Hypothalamus (tissue), 51 donors: Measurements from ENCODE around the gene UCK2.
A peak's percentile ranks its signal among the peaks of the same experiment; 100 is the strongest.
"Not testable (repeated sequence)": the region's sequence is repeated elsewhere in the genome, so short reads cannot be mapped to it uniquely, and the experiment has no call there.

Experiments
- DNase-seq, 51 donors: peaks; one replicate each; lab custom pipeline; 2025; lab: John Stamatoyannopoulos, UW

Gene UCK2

DNA sequence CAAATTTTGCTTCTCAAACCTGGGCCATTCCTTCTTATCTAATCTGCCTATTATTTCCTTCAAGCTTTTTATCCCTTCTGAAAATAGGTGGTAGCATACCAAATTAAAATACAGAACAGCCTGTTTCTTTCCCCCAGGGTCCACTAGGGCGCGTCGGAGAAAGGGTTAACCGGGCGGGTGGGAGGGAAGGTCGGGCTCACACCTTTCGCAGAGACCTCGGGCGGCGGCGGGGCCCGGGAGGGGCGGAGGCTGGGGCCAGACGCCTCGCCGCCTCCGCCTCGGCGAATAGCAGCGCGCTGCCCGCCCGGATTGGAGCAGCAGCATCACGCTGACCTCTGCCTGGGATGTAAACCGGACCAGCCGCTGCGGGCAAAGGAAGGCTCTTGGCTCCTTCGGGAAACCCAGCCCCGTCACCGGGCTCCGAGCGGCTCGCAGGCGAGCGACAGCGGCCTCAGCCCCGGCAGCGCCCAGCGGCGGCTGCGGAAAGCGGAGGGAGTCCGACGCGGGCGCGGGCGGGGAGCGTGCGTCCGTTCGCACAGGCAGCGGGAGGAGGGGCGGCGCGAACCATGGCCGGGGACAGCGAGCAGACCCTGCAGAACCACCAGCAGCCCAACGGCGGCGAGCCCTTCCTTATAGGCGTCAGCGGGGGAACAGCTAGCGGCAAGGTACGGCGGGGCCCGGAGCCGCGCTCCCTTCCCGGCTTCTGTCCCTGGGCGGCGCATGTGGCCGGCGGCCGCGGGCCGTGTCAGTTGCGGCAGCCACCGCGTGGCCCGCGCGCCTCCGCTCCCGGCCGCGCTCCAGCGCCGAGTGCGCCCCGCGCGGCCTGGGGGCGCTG, at the start of gene UCK2:
UCK2 (plus strand) TSS at position 347 of the 835 bp plus-strand sequence; CDS start at position 567, 220 bp downstream.
- DNase-seq = peak in 50 of 51 donors; percentile 29 to 90 (median 70)

DNA sequence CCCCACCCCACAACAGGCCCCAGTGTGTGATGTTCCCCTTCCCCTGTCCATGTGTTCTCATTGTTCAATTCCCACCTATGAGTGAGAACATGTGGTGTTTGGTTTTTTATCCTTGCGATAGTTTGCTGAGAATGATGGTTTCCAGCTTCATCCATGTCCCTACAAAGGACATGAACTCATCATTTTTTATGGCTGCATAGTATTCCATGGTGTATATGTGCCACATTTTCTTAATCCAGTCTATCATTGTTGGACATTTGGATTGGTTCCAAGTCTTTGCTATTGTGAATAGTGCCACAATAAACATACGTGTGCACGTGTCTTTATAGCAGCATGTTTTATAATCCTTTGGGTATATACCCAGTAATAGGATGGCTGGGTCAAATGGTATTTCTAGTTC, 49.2 kb upstream of the UCK2 start:
- DNase-seq = not testable (repeated sequence)

DNA sequence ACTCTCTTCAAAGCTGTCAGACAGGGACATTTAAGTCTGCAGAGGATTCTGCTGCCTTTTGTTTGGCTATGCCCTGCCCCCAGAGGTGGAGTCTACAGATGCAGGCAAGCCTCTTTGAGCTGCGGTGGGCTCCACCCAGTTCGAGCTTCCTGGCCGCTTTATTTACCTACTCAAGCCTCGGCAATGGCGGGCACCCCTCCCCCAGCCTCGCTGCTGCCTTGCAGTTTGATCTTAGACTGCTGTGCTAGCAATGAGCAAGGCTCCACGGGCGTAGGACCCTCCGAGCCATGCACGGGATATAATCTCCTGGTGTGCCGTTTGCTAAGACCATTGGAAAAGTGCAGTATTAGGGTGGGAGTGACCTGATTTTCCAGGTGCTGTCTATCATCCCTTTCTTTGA, 43.9 kb upstream of the UCK2 start:
- not testable (repeated sequence) for DNase-seq

GRCh38 chr1:165787741-165788140, 39.7 kb upstream of the UCK2 start:
- no peak for DNase-seq

DNA sequence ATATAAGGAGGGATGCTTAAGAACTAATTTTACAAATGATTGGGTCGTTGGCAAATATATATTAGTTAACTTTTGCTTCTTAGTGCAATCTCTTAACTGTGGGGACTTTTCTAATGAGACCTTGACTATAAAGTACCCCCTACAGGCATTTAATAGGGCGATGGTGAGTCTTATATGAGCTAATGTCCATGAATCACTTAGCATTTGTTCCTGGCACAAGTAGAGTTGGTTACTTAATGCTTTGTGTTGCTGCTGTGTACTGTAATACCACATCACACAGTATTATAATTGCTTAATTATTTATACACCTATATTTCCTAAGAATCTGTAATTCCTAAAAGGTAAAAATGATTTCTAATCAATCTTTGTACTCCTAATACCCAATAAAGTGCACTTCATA, 33.5 kb upstream of the UCK2 start:
- DNase-seq = no peak

GRCh38 chr1:165795894-165796293, 31.5 kb upstream of the UCK2 start:
- no peak for DNase-seq

GRCh38 chr1:165799387-165799786, 28.0 kb upstream of the UCK2 start:
- no peak for DNase-seq

- not testable (repeated sequence) for DNase-seq
These were observed 22.9 kb upstream of the UCK2 start for GRCh38 chr1:165804513-165804912.

DNA sequence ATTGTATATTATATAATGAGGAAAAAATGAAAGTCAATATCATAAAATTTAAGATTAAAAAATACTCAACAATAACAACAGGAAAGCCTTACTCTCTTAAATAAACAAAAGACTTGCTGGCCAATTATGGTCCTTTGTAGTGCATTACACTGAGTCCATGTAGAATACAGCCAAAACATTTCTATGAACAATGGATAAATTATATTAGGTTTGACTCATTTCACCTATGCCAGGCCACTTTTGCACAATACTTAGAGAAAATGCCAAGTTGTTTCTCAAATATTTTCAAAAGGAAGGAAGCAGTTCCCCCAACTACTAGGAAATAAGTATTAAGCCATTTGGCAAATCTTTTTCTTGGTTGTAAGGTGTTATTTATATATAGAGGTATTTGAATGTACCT, 19.8 kb upstream of the UCK2 start:
- no peak for DNase-seq

GRCh38 chr1:165815725-165816124, 11.7 kb upstream of the UCK2 start:
- no peak for DNase-seq

GRCh38 chr1:165816157-165816556, 11.3 kb upstream of the UCK2 start:
- no peak for DNase-seq

- DNase-seq = no peak
These were observed 10.5 kb upstream of the UCK2 start for GRCh38 chr1:165816826-165817497.

DNA sequence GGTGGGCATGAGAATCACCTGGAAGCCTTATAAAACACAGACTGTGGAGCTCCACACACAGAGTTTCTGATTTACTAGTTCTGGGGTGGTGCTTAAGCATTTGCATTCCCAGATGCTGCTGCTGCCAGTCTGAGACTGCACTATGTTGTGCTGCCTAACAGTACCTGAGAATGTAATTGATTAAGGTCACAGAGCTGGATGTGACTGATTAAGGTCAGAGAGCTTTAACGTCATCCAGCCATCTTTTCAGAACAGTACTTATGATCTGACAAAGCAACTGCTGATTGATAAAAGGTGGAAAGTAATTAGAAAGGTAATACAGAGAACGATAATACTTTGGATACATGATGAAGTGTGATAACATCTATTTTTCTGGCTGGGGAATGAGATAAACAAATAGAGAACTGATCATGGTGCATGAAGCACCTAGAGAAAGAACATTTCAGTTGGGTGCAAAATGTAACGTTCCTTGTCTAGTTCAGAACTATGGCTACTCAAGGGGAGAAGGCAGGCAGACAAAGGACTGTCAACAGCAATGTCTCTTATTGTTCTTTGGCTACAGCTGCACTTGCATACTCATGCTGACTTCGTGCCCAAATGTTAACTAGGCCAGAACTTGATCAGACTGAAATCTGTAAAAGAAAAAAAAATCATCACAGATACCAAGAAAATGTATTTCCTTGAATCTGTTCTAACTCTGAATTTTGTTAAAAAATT, 3.7 kb upstream of the UCK2 start:
- no peak for DNase-seq

- DNase-seq = no peak
These were observed 3.2 kb upstream of the UCK2 start for GRCh38 chr1:165824269-165824643.

GRCh38 chr1:165826565-165827267, 698 bp upstream of the UCK2 start:
- peak in 1 of 51 donors; percentile 41 for DNase-seq

DNA sequence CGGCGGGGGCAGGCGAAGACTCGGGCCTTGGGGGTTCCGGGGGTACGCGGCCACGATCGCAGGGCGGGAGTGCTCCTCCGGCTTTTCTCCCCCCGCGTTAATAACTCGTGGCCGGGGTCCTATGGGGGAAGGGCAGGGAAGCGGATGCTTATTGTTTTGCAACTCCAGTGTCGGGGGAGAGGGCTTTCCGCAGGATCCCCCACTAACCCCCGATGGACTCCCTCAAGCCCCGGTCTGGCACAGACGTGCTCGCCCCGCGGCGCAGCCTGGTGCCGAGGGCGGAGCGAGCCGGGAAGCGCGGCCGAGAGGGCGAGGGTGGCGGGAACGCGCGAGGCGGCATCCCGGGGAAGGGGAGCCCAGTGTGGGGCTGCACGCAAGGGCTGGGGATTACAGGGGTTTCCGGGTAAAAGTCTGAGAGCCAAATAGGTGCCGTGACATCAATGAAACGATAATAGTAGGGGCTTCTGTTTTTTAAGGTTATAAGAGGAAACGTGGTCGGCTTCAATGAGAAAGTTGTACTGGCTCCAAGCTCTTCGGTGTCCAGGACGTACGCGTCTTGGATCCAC, 772 bp downstream of the UCK2 start:
- DNase-seq = peak in 43 of 51 donors; percentile 7 to 84 (median 59)

GRCh38 chr1:165828669-165829329, 1.4 kb downstream of the UCK2 start:
- DNase-seq = peak in 40 of 51 donors; percentile 4 to 75 (median 25)

DNA sequence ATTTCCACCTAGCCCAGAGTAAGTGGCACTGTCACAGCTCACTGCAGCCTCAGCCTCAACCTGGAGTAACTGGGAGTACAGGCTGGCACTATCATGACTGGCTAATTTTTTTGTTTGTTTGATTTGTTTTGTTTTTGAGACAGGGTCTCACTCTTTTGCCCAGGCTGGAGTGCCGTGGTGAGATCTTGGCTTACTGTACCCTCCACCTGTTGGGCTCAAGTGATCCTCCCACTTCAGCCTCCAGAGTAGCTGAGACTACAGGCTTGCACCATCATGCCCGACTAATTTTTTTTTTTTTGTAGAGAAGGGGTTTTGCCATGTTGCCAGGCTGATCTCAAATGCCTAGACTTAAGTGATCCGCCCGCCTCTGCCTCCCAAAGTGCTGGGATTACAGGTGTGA, 2.5 kb downstream of the UCK2 start:
- no peak for DNase-seq

DNA sequence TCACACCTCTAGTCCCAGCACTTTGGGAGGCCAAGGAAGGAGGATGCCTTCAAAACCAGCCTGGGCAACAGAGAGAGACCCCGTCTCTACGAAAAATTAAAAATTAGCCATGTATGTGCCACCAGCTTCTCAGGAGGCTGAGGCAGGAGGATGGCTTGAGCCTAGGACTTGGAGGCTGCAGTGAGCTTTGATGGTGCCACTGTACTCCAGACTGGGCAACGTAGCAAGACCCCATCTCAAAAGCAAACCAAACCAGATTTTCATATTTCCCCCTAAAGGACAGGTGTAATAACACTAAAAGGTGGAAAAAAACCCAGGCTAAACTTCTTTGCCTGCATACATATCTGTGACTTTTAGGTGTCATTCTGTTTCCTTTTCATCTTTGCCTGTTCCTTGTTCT, 3.7 kb downstream of the UCK2 start:
- no peak for DNase-seq

GRCh38 chr1:165832902-165833301, 5.5 kb downstream of the UCK2 start:
- no peak for DNase-seq
